IMR-90 (cell line): Measurements from ENCODE around the gene CGRRF1.

Experiments used
- CTCF ChIP-seq: conservative IDR thresholded peaks from 2 replicates; pipeline ENCODE4 v1.5.1; 2012; ENCODE audit warnings: mild to moderate bottlenecking, low read depth, low read length, improper control_type of control experiment
- POLR2A ChIP-seq: IDR thresholded peaks from 2 replicates; pipeline ENCODE4 v1.6.1; 2012; ENCODE audit warnings: mild to moderate bottlenecking, low read depth, low read length

- no peak for TF ChIP-seq CTCF
- TF ChIP-seq POLR2A, result no peak
These were observed 19.3 kb downstream of the CGRRF1 start for GRCh38 chr14:54528973-54529372.
